GM23338 (cell line): Measurements from ENCODE around the gene MROH2A. TPM values are rescaled to one million over a fixed set of nuclear protein-coding genes. Genes with fewer than 3 reads are reported as not detected.

ENCODE experiments used
- ATAC-seq: fragments of 200-7000 bp; cut with Tn5 transposase; 3 replicates; pipeline ENCODE4 v1.9.1; 2020
- DNase-seq: peaks from one replicate; pipeline ENCODE4 v3.0.0-alpha.2; 2015; ENCODE audit warnings: low spot score
- H2AFZ ChIP-seq: fragments of 200-600 bp; sonication (generic); 2 replicates; pipeline ENCODE4 v1.8.0; 2016; ENCODE audit warnings: antibody characterized with exemption, mild to moderate bottlenecking, moderate library complexity
- H3F3A ChIP-seq: fragments of 200-600 bp; sonication (generic); replicated peaks from 2 replicates; pipeline ENCODE4 v1.8.0; 2017; ENCODE audit warnings: antibody characterized with exemption, mixed run types, low read depth
- H3K27ac ChIP-seq: fragments of 200-600 bp; sonication (generic); 2 replicates; pipeline ENCODE4 v1.6.1; 2016; ENCODE audit warnings: low read depth
- H3K27me3 ChIP-seq: fragments of 200-600 bp; sonication (generic); 2 replicates; pipeline ENCODE4 v1.8.0; 2016; ENCODE audit warnings: mild to moderate bottlenecking, mixed run types, moderate library complexity; ENCODE audit not compliant: insufficient read depth
- H3K36me3 ChIP-seq: fragments of 200-600 bp; sonication (generic); 2 replicates; pipeline ENCODE4 v1.8.0; 2016; ENCODE audit warnings: mild to moderate bottlenecking; ENCODE audit not compliant: insufficient read depth
- H3K4me1 ChIP-seq: fragments of 200-600 bp; sonication (generic); 2 replicates; pipeline ENCODE4 v1.8.0; 2016; ENCODE audit warnings: mild to moderate bottlenecking, moderate library complexity; ENCODE audit not compliant: insufficient read depth
- H3K4me2 ChIP-seq: fragments of 200-600 bp; sonication (generic); 2 replicates; pipeline ENCODE4 v1.7.1; 2017; ENCODE audit warnings: mixed run types
- H3K4me3 ChIP-seq: fragments of 200-600 bp; sonication (generic); 2 replicates; pipeline ENCODE4 v1.6.1; 2016; ENCODE audit warnings: mixed run types
- H3K79me2 ChIP-seq: fragments of 200-600 bp; sonication (generic); replicated peaks from 2 replicates; pipeline ENCODE4 v1.8.0; 2017; ENCODE audit warnings: mild to moderate bottlenecking; ENCODE audit not compliant: insufficient read depth
- H3K9me2 ChIP-seq: fragments of 200-600 bp; sonication (generic); 2 replicates; pipeline ENCODE4 v1.8.0; 2017; ENCODE audit not compliant: insufficient read depth
- H4K20me1 ChIP-seq: fragments of 200-600 bp; sonication (generic); replicated peaks from 2 replicates; pipeline ENCODE4 v1.8.0; 2017; ENCODE audit warnings: mild to moderate bottlenecking; ENCODE audit not compliant: insufficient read depth
- H3K27ac Mint-ChIP-seq: 2 replicates; pipeline ENCODE4 v1.8.0; 2020; ENCODE audit warnings: inconsistent platforms, mild to moderate bottlenecking, moderate library complexity, mixed read lengths
- H3K27me3 Mint-ChIP-seq: 3 replicates; pipeline ENCODE4 v1.8.0; 2022; ENCODE audit warnings: low read depth, mild to moderate bottlenecking, moderate library complexity, mixed read lengths, inconsistent platforms; ENCODE audit not compliant: insufficient read depth, poor library complexity
- H3K36me3 Mint-ChIP-seq: 3 replicates; pipeline ENCODE4 v1.8.0; 2021; ENCODE audit warnings: low read depth, mild to moderate bottlenecking, inconsistent platforms, moderate library complexity, mixed read lengths
- H3K4me1 Mint-ChIP-seq: 3 replicates; pipeline ENCODE4 v1.8.0; 2020; ENCODE audit warnings: mild to moderate bottlenecking, inconsistent platforms, mixed read lengths
- H3K4me3 Mint-ChIP-seq: 3 replicates; pipeline ENCODE4 v1.8.0; 2021; ENCODE audit warnings: moderate library complexity, mild to moderate bottlenecking, inconsistent platforms, mixed read lengths
- H3K9me3 Mint-ChIP-seq: 3 replicates; pipeline ENCODE4 v1.8.0; 2020; ENCODE audit warnings: moderate library complexity, mild to moderate bottlenecking, inconsistent platforms, mixed read lengths
- CREB1 ChIP-seq: fragments of 250-450 bp; sonication (Bioruptor Pico); IDR thresholded peaks from 2 replicates; pipeline ENCODE4 v1.5.0; 2020; ENCODE audit warnings: low read depth, mild to moderate bottlenecking, moderate library complexity
- ETS1 ChIP-seq: IDR thresholded peaks from 2 replicates; pipeline ENCODE4 v1.6.1; 2016; ENCODE audit warnings: antibody characterized with exemption
- EZH2 ChIP-seq: fragments of 200-600 bp; sonication (generic); IDR thresholded peaks from one replicate; pipeline ENCODE4 v1.8.0; 2017; ENCODE audit warnings: antibody characterized with exemption, mild to moderate bottlenecking, low read depth; ENCODE audit not compliant: unreplicated experiment
- NANOG ChIP-seq: IDR thresholded peaks from 2 replicates; pipeline ENCODE4 v1.6.1; 2016; ENCODE audit warnings: antibody characterized with exemption, borderline replicate concordance
- POLR2AphosphoS5 ChIP-seq: IDR thresholded peaks from 2 replicates; pipeline ENCODE4 v1.6.1; 2016; ENCODE audit warnings: antibody characterized with exemption, low read depth
- ZNF331 ChIP-seq: fragments of 250-450 bp; sonication (Bioruptor Pico); IDR thresholded peaks from 2 replicates; pipeline ENCODE4 v1.5.0; 2020; ENCODE audit warnings: low read depth, mild to moderate bottlenecking, moderate library complexity
- ZNF462 ChIP-seq: fragments of 250-450 bp; sonication (Bioruptor Pico); IDR thresholded peaks from 2 replicates; pipeline ENCODE4 v1.5.0; 2020; ENCODE audit warnings: mild to moderate bottlenecking, moderate library complexity
- polyA plus RNA-seq: library from polyadenylated mRNA; unstranded; fragments of >200 nt; fragmentation: Nextera tagmentation; extraction: Ambion mirVana; gene quantifications from 2 replicates; pipeline ENCODE4 v1.2.1, GENCODE V29; 2016
- total RNA-seq: library from RNA; depleted of rRNA; stranded (reverse); fragments of >200 nt; shearing (Covaris generic); gene quantifications from 2 replicates; pipeline ENCODE4 v1.2.3, GENCODE V29; 2014

Gene MROH2A
- total and polyA plus RNA-seq, 2 experiments from 2014 or later = not detected

- no peaks in the 10 kb centered on the region for H3K4me1 ChIP-seq
- no peaks in the 10 kb centered on the region for H3K4me1 Mint-ChIP-seq
- H3K36me3 Mint-ChIP-seq = peaks cover 4% of the 10 kb centered on the region; the same call in 2 of the 3 replicates
- no peaks in the 10 kb centered on the region for H3K27me3 ChIP-seq
- no peak overlapping the region for H2AFZ ChIP-seq
- H3K9me2 ChIP-seq = 0 out of 2 replicates have a peak, but pooled peaks cover 3% of the 10 kb centered on the region
- no peak overlapping the region for H3K4me3 ChIP-seq
- no peaks in the 10 kb centered on the region for H3F3A ChIP-seq
- peaks cover 26% of the 10 kb centered on the region for H3K9me3 Mint-ChIP-seq
- H3K4me2 ChIP-seq = no peak overlapping the region
- H3K27ac Mint-ChIP-seq = no peak overlapping the region
- H3K36me3 ChIP-seq = no peaks in the 10 kb centered on the region
- no peak for TF ChIP-seq CREB1 (CRISPR knock-in tag)
- H4K20me1 ChIP-seq = no peaks in the 10 kb centered on the region
- DNase-seq (no peak), ATAC-seq (no peak)
- no peak overlapping the region for H3K4me3 Mint-ChIP-seq
- H3K27ac ChIP-seq = no peak overlapping the region
- H3K79me2 ChIP-seq = no peaks in the 10 kb centered on the region
- H3K27me3 Mint-ChIP-seq = no peaks in the 10 kb centered on the region
Measured at GRCh38 chr2:233773854-233774253, 4.3 kb upstream of the MROH2A start.

GRCh38 chr2:233775414-233775813, 2.7 kb upstream of the MROH2A start:
- Histone ChIP-seq H3K4me3 (no peak overlapping the region), H3K4me2 (no peak overlapping the region), H4K20me1 (no peaks in the 10 kb centered on the region), H3K9me2 (0 out of 2 replicates have a peak, but pooled peaks cover 4% of the 10 kb centered on the region), H2AFZ (no peak overlapping the region), H3K27me3 (no peaks in the 10 kb centered on the region), H3K27ac (no peak overlapping the region), H3K36me3 (no peaks in the 10 kb centered on the region), H3K79me2 (no peaks in the 10 kb centered on the region), H3K4me1 (no peaks in the 10 kb centered on the region), H3F3A (no peaks in the 10 kb centered on the region)
- Mint-ChIP-seq H3K27me3 (no peaks in the 10 kb centered on the region), H3K9me3 (peaks cover 26% of the 10 kb centered on the region), H3K36me3 (peaks cover 4% of the 10 kb centered on the region; the same call in 2 of the 3 replicates), H3K4me1 (no peaks in the 10 kb centered on the region), H3K4me3 (no peak overlapping the region), H3K27ac (no peak overlapping the region)
- DNase-seq (no peak), ATAC-seq (no peak)
- TF ChIP-seq ETS1 (no peak), ZNF331 (CRISPR knock-in tag) (no peak), POLR2AphosphoS5 (no peak), ZNF462 (CRISPR knock-in tag) (no peak), NANOG (no peak), EZH2 (no peak)
